HUES48 (cell line): ENCODE data around the gene ZC3H15.

ENCODE experiments used
- H3K27ac ChIP-seq: one replicate; pipeline ENCODE4 v1.7.0; 2013; ENCODE audit warnings: low read depth, low read length, inconsistent platforms
- H3K27me3 ChIP-seq: 2 replicates; pipeline ENCODE4 v1.6.1; 2013; ENCODE audit warnings: mild to moderate bottlenecking, low read length; ENCODE audit not compliant: control insufficient read depth, insufficient read depth
- H3K36me3 ChIP-seq: 2 replicates; pipeline ENCODE4 v1.6.1; 2013; ENCODE audit warnings: low read length; ENCODE audit not compliant: control insufficient read depth, insufficient read depth
- H3K4me1 ChIP-seq: 2 replicates; pipeline ENCODE4 v1.6.1; 2013; ENCODE audit warnings: mild to moderate bottlenecking, low read length; ENCODE audit not compliant: control insufficient read depth, insufficient read depth
- H3K4me3 ChIP-seq: 2 replicates; pipeline ENCODE4 v1.5.1; 2013; ENCODE audit warnings: mild to moderate bottlenecking, low read depth, low read length
- H3K9ac ChIP-seq: 2 replicates; pipeline ENCODE4 v1.6.1; 2013; ENCODE audit warnings: mild to moderate bottlenecking, low read depth, low read length, moderate library complexity
- H3K9me3 ChIP-seq: 2 replicates; pipeline ENCODE4 v1.6.1; 2013; ENCODE audit warnings: low read length; ENCODE audit not compliant: control insufficient read depth, insufficient read depth

The ZC3H15 gene

DNA sequence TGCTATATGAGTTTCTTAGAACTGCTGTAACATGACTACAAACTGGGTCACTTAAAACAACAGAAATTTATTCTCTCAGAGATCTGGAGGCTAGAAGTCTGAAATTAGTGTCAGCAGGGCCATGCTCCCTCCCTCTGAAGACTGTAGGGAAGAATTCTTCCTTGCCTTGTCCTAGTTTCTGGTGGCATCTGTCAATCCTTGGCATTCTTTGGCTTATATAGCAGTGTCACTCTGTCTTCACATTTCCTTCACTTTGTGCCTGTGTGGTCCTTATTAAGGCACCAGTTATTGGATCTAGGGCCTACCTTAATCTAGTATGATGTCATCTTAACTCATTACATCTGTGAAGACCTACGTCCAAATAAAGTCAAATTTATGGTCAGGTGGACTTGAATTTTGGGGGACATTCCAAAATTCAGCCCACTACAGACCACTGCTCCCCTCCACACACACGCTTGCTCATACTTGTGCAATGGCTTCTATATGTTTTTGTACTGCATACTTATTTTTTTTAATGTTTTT, 7.6 kb downstream of the ZC3H15 start:
- H3K9me3 ChIP-seq: no peaks in the 10 kb centered on the region
- H3K9ac ChIP-seq: no peak overlapping the region
- H3K36me3 ChIP-seq: peaks cover 40% of the 10 kb centered on the region
- H3K4me1 ChIP-seq: peaks cover 6% of the 10 kb centered on the region
- no peak overlapping the region for H3K27ac ChIP-seq
- H3K4me3 ChIP-seq: no peak overlapping the region
- H3K27me3 ChIP-seq: no peaks in the 10 kb centered on the region

DNA sequence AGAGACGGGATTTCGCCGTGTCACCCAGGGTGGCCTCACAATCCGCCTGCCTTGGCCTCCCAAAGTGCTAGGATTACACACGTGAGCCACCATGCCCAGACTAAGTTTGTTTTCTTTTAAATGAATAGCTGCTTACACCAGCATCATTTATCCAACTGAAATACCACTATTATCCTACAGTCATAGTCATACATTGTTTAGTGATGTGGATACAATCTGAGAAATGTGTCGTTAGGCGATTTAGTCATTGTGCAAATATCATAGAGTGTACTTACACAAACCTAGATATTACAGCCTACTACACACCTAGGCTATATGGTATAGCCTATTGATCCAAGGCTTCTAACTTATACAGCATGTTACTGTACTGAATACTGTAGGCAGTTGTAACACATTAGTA, 10.3 kb downstream of the ZC3H15 start:
- no peak overlapping the region for H3K27ac ChIP-seq

DNA sequence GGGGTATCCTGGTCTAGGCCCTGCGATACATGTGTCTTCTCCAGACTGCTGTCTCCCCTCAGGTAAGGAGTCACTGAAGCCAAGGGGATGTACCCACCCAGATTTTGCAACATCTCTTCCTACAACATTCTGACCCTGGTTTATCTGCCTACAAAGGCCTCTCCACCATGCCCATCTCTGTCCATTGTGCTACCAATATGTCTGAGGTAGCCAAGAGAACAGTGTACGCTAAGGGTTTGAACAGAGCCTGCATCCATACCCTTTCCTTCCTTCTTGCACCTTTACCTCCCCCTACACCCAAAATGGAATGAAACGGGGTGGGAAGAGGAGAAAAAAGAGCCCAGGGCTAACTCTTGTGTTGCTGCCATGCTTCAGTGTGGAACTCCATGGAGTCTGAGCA, 11.9 kb downstream of the ZC3H15 start:
- H3K36me3 ChIP-seq: peaks cover 81% of the 10 kb centered on the region
- no peaks in the 10 kb centered on the region for H3K9me3 ChIP-seq
- no peaks in the 10 kb centered on the region for H3K27me3 ChIP-seq
- H3K4me1 ChIP-seq: no peaks in the 10 kb centered on the region
- no peak overlapping the region for H3K4me3 ChIP-seq
- no peak overlapping the region for H3K9ac ChIP-seq
- no peak overlapping the region for H3K27ac ChIP-seq

More for the DNA sequence above, 10.3 kb downstream of the ZC3H15 start:
- no peak overlapping the region for H3K4me3 ChIP-seq
- no peaks in the 10 kb centered on the region for H3K9me3 ChIP-seq
- H3K4me1 ChIP-seq: no peaks in the 10 kb centered on the region
- no peak overlapping the region for H3K9ac ChIP-seq
- peaks cover 67% of the 10 kb centered on the region for H3K36me3 ChIP-seq
- no peaks in the 10 kb centered on the region for H3K27me3 ChIP-seq

DNA sequence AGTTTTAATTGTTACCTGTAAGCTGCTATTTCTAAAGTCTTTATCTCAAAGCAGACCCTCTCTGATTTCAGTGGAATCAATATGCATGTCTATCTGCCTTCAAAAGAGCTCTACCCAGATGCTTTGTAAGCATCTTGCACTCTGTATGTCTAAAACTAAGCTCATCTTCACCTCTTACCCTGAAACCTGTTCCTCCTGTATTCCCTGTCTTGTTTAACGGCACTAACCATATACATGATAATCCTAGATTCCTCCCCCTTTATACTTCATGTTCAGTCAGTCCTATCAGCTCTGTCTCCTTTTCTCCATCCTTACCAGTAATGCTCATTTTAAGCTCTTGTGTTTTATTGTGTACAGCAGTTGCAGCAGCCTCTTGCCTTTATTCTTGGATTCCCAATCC, 12.8 kb downstream of the ZC3H15 start:
- H3K9me3 ChIP-seq: no peaks in the 10 kb centered on the region
- H3K27ac ChIP-seq: no peak overlapping the region
- peaks cover 87% of the 10 kb centered on the region for H3K36me3 ChIP-seq
- no peaks in the 10 kb centered on the region for H3K4me1 ChIP-seq
- H3K4me3 ChIP-seq: no peak overlapping the region
- no peaks in the 10 kb centered on the region for H3K27me3 ChIP-seq
- H3K9ac ChIP-seq: no peak overlapping the region

DNA sequence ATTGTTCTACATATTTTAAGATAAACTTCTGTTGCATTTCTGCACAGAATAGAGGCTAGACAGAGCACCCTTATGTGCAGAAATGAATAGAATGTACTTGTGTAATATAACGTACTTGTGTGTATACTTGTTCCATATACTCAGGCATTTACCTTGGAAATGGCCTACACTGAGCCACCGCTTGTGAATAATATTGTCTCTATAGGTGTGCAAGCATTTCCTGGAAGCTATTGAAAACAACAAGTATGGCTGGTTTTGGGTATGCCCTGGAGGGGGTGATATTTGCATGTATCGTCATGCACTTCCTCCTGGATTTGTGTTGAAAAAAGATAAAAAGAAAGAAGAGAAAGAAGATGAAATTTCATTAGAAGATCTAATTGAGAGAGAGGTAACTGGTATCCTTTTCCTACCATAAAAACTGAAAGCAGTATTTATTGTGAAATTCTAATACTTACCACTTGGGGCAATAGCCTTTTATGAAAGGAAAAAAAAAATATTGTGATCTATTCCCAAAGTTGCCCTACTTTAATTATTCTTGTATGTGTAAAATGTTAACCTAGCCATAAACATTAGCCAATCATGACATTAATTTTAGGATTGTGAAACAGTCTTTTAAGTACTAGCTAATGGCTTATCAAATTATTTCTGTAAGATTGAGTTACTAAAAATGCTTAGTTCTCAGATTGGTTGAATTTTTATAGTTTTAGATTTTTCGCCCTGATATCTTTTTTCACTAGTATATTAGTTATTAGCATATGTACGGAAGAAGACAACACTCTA, 18.0 kb downstream of the ZC3H15 start:
- no peaks in the 10 kb centered on the region for H3K27me3 ChIP-seq
- no peak overlapping the region for H3K27ac ChIP-seq
- H3K36me3 ChIP-seq: peaks cover 97% of the 10 kb centered on the region
- H3K9me3 ChIP-seq: no peaks in the 10 kb centered on the region
- H3K4me1 ChIP-seq: no peaks in the 10 kb centered on the region
- H3K4me3 ChIP-seq: no peak overlapping the region
- H3K9ac ChIP-seq: no peak overlapping the region

DNA sequence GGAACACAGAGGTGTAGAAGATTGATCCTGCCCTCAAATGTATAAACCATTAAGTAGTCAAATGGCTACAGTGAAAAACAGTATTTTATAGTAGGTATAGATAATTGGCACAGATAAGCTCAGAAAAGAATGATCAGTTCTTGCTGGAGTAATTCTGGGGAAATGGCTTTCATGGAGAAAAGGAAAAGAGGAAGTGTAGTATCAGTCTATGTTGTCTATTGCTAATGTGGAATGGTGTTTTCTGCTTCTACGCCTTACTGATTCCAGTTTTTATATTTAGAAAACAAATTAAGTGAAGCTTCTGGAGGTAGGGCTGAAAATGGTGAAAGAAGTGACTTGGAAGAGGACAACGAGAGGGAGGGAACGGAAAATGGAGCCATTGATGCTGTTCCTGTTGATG, 22.2 kb downstream of the ZC3H15 start:
- Histone ChIP-seq H3K27me3 (no peaks in the 10 kb centered on the region), H3K4me1 (no peaks in the 10 kb centered on the region), H3K4me3 (no peak overlapping the region), H3K36me3 (peaks cover 98% of the 10 kb centered on the region), H3K9me3 (no peaks in the 10 kb centered on the region), H3K27ac (no peak overlapping the region), H3K9ac (no peak overlapping the region)

DNA sequence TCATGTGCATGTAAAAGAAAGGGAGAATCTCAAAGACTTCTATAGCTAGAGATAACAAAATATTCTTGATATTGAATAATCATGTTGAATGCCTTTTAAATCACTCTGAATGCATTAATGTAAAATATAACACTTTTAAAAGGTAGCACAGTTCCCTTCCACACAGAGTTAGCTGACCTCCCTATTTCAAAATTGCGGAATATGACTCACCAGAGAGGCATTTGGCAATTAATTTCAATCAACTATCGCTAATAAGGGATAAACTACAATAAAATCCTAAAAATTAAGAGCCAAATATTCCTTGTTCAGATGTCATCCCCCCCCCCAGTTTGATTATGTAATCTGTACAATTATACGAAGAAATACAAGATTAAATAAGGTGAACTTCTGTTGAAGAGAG, 29.3 kb downstream of the ZC3H15 start:
- H3K27ac ChIP-seq: no peak overlapping the region

DNA sequence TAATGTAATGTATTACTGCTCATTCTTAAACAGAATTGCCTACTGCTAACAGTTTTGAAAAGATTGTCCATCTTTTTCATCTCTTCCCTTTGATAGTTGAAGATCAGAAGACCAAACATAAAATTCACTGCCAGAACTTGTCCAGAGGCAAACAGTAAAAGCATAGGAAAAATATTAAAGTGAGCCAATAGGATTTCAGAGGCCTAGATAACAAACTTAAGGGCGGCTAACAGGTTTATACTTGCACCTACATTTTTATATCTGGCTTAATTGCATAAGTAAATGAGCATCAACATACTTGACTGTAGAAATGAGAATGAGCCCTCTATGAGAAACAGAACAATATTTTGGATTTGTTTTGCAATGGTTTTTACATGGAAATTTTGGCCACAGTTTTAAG, 30.3 kb downstream of the ZC3H15 start:
- no peaks in the 10 kb centered on the region for H3K9me3 ChIP-seq

More for the DNA sequence above, 29.3 kb downstream of the ZC3H15 start:
- Histone ChIP-seq H3K4me3 (no peak overlapping the region), H3K9ac (no peak overlapping the region), H3K4me1 (no peaks in the 10 kb centered on the region), H3K36me3 (peaks cover 56% of the 10 kb centered on the region), H3K9me3 (no peaks in the 10 kb centered on the region), H3K27me3 (no peaks in the 10 kb centered on the region)

DNA sequence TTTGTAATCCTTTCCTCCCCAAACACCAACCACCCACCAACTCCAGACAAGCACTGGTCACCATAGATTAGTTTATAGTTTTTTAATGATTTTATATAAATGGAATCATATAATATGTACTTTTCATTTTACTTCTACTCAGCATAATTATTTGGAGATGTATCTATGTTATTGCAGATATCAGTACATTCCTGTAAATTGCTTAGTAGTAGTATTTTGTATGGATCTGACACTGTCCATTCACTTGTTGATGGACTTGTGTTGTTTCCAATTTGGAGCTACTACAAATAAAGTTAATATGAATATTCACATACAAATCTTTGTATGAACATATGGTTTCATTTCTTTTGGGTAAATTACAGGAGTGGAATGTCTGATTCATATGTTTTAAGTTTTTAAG, 31.0 kb downstream of the ZC3H15 start:
- no peak overlapping the region for H3K9ac ChIP-seq
- H3K9me3 ChIP-seq: no peaks in the 10 kb centered on the region
- no peak overlapping the region for H3K27ac ChIP-seq
- H3K4me3 ChIP-seq: no peak overlapping the region
- no peaks in the 10 kb centered on the region for H3K27me3 ChIP-seq
- H3K4me1 ChIP-seq: no peaks in the 10 kb centered on the region
- peaks cover 41% of the 10 kb centered on the region for H3K36me3 ChIP-seq

More for the DNA sequence above, 30.3 kb downstream of the ZC3H15 start:
- H3K27me3 ChIP-seq: no peaks in the 10 kb centered on the region
- H3K4me1 ChIP-seq: no peaks in the 10 kb centered on the region
- H3K27ac ChIP-seq: no peak overlapping the region
- no peak overlapping the region for H3K4me3 ChIP-seq
- H3K9ac ChIP-seq: no peak overlapping the region
- H3K36me3 ChIP-seq: peaks cover 48% of the 10 kb centered on the region

DNA sequence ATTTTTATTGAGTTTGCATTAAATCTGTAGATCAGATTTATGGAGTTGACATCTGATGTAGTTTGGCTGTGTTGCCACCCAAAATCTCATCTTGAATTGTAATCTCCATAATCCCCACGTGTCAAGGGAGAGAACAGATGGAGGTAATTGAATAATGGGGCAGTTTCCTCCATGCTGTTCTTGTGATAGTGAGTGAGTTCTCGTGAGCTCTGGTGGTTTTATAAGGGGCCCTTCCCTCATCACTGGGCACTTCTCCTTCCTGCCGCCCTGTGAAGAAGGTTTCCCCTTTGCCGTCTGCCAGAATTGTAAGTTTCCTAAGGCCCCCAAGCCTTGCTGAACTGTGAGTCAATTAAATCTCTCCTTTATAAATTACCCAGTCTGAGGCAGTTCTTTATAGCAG, 32.2 kb downstream of the ZC3H15 start:
- H3K4me3 ChIP-seq: no peak overlapping the region
- H3K27me3 ChIP-seq: no peaks in the 10 kb centered on the region
- peaks cover 29% of the 10 kb centered on the region for H3K36me3 ChIP-seq
- H3K27ac ChIP-seq: no peak overlapping the region
- no peaks in the 10 kb centered on the region for H3K9me3 ChIP-seq
- H3K4me1 ChIP-seq: no peaks in the 10 kb centered on the region
- no peak overlapping the region for H3K9ac ChIP-seq

DNA sequence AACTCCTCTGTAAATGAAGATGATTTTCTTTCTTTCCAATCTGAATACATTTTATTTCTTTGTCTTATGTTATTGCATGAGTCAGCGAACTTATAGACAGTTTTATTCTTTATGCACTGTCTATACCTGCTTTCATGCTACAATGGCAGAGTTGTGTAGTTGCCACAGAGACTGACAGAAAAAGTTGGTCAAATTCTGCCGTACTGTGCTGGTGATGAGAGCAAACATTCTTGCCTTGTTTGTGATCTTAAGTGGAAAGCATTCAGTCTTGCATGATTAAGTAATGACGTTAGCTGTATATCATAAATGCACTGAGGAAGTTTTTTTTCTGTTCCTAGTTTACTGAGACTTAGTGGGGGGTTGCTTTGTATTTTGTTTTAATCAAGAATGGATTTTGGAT, 32.9 kb downstream of the ZC3H15 start:
- H3K27ac ChIP-seq: no peak overlapping the region
- no peaks in the 10 kb centered on the region for H3K4me1 ChIP-seq
- H3K9me3 ChIP-seq: no peaks in the 10 kb centered on the region
- no peak overlapping the region for H3K9ac ChIP-seq
- peaks cover 23% of the 10 kb centered on the region for H3K36me3 ChIP-seq
- no peak overlapping the region for H3K4me3 ChIP-seq
- H3K27me3 ChIP-seq: no peaks in the 10 kb centered on the region
